EL (cell line): Measurements from ENCODE around the gene GAD2.

Experiments used
- DNase-seq: peaks from one replicate; pipeline ENCODE4 v3.0.0-alpha.2; 2016

The GAD2 gene

DNA sequence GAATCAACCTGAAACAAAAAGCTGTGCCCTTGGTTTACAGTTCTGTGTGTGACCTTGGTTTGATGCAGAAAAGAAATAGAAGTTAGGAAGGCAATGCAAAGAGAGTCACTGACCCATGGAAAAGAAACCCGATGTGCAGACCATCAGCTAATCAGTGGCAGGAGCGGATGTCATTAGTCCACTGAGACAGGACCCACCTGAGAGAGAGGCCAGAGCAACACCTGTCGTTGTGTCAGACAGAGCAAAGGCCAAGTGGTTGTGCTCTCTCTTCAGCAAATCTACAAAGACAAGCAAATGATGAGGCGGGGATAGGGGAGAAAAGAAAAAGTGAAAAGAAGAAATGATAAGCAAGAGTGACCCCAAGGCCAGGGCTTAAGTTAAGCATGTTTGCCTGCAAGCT is 8.7 kb downstream of the GAD2 start:
- no peak for DNase-seq

DNA sequence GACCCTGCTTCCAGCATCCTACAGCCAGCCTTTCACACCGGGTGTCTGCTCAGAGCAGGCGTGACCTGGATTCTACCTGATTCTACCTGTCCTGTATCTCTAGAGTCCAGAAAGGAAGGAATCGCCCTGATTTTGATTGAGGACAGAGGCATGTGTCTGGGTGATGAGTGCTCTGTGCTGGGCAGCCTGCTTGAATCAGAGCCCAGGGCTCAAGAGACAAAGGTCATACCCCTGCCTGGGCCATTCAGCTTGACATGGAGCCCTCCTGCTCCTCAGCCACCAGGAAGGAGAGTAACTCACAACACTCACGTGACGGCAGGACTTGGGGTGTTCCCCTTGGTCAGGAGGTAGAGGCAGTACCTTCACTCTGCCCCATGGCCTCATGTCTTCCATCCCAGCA is 11.2 kb downstream of the GAD2 start:
- no peak for DNase-seq

- DNase-seq = no peak
These were observed 15.6 kb downstream of the GAD2 start for GRCh38 chr10:26232174-26232573.

DNA sequence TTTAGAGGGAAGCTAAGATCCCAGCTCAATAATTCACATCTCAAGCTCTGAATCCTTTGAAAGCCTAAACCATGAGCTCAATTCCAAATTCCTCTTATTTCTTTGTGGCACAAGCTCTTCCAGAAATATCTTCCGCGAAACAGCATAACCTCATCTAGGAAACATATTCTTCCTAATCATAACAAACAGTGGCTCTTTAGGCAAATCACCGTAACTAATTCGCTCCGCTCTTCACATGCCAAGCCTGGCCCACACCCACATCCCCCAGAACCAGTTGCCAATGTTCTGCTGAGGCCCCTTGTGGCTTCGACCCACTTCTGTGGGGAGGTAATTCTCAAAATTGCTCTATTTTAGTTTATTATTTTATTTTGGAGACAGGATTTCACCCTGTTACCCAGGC is 19.2 kb downstream of the GAD2 start:
- DNase-seq = no peak

GRCh38 chr10:26238378-26238777 is 21.8 kb downstream of the GAD2 start:
- no peak for DNase-seq

DNA sequence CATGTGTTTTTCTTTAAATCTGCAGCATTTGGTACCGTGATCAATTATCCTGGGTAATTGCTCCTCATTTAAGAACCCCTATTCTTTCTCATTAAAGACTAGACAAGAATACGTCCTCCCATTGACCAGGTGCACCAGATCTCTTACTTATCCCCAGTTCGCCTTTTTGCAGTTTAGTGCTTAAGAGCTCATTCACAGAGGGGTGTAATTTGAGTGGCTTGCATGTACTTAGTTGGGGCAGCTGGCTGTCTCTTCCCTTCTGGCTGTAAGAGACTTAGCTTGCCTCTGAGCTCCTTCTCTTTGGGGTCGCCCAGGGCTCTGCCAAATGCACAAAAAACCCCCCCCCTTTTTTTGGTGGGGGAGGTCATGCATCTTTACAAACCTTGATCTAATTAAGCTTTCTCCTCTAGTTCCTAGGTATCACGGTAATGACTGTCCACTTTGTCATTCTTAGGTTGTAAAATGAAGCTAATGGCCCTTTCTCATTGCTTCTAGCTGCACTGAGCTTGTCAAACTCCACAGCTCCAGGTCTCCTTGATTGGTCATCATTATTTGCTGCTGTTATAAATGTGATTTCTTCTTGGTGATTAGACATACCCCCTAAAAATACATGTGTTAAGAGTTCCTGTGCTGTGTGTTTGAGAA is 26.3 kb downstream of the GAD2 start:
- DNase-seq = no peak

DNA sequence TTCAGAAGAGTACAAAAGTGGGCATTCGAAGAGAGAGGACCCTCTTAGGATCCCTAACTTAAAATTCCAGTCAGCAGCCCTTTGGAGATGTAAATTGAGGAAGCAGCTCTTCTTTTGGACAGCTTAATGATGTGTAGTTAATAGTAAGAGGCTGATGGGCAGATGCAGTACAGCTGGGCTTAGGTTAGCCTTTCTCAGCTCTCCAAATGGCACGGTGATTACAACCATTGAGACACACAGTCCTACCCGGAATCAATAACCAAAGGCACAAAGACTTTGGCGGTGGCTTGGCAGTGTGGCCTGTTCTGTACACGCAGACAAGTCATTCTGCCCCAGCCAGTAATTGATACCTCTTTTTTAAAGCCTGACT is 26.8 kb downstream of the GAD2 start:
- DNase-seq = no peak

GRCh38 chr10:26249681-26250080 is 33.1 kb downstream of the GAD2 start:
- DNase-seq = no peak

- no peak for DNase-seq
These were observed 35.4 kb downstream of the GAD2 start for GRCh38 chr10:26251925-26252324.

- DNase-seq = no peak
These were observed 38.0 kb downstream of the GAD2 start for GRCh38 chr10:26254616-26255015.

GRCh38 chr10:26259341-26259740 is 42.8 kb downstream of the GAD2 start:
- no peak for DNase-seq

DNA sequence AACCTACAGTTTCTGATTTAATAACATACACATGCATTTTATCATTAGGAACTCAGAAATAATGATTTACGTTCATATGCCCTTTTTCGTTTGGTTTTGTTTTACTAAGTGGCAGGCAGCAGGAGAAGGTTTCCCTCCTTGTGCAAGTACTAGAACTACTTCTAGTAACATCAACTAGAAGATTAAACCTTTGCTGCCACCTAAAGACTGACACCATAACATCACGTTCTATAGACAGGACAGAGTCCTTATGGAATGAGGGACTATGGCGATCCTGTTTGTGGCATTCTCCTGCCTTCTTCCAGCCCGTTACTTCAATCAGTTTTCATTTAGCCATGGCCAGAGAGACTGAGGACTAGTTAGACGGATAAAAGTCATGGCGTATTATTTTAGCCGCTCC is 53.2 kb downstream of the GAD2 start:
- peak; percentile 38 for DNase-seq

- no peak for DNase-seq
These were observed 57.8 kb downstream of the GAD2 start for GRCh38 chr10:26274391-26274790.

GRCh38 chr10:26278295-26278694 is 61.7 kb downstream of the GAD2 start:
- DNase-seq = no peak

DNA sequence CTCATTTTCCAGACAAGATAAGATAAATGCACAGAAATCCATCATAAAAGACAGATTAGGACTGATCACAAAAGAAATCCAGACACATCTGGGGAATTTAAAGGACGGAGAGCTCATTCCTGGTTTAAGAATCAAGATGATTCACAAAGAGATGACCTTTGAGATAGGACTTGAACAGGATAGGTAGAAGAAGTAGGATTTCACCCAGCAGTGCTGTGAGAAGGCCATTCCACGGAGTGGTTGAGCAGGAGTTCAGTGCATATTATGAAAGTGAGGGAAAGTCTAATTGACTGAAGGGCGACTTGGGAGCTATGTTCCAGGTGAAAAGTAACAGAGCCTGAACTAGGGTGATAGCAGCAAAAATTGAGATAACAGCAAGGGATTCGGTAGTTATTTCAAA is 73.7 kb downstream of the GAD2 start:
- no peak for DNase-seq

DNA sequence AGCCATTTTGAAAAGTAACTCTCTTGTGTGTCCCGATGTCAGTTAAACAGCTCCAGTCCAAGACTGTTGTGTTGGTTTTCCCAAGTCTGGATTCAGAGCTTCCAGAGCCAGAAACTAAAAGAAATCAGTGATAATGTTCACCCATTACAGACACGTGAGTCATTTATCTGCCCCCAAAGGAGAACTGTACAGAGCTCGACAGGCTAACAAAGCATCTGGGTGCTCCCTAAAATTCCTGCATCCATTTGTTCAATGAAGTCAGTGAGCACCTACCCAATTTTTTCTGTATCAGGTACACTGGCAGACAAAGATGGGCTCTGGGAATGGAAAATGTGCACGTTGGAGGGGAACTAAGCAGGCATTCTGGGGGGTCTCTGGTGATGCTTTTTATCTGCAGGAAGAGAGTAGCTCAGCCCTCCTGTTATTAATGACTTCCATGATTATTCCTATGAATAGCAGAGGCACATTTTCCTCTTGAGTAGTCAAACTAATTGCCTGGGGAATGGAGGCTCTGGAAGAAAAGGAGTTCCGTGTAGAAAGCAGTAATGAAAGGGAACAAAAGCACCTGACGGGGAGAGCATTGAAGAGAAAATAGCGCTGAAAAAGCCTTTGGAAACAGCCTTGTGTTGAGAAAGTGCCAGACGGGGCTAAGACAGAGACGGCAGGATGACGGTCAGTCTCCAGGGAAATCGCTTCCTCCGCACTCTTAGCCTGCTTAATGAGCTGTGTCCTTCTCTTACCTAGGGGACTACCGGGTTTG is 75.3 kb downstream of the GAD2 start:
- no peak for DNase-seq

- no peak for DNase-seq
These were observed 79.8 kb downstream of the GAD2 start for GRCh38 chr10:26296360-26296759.

- DNase-seq = no peak
These were observed 83.4 kb downstream of the GAD2 start for GRCh38 chr10:26300001-26300400.

DNA sequence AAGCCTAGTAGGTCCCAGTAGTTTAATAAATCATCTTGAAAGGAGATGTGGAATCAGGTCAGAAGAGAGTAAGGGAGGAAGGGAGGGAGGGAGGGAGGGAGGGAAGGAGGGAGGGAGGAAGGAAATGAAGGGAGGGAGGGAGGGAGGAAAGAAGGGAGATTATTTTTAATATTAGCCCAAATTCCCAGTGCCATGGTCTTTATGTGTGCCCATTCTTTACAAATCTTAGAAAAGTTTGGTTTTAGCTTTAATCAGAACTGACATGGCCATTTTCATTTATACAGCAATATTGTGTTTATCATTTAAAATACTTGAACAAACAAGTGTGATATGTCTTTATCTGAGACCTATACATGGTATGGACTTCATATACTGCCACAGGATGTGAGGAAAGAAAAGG is 86.8 kb downstream of the GAD2 start:
- no peak for DNase-seq

- no peak for DNase-seq
These were observed 93.8 kb downstream of the GAD2 start for GRCh38 chr10:26310361-26310760.

GRCh38 chr10:26311383-26311940 is 94.9 kb downstream of the GAD2 start:
- no peak for DNase-seq

DNA sequence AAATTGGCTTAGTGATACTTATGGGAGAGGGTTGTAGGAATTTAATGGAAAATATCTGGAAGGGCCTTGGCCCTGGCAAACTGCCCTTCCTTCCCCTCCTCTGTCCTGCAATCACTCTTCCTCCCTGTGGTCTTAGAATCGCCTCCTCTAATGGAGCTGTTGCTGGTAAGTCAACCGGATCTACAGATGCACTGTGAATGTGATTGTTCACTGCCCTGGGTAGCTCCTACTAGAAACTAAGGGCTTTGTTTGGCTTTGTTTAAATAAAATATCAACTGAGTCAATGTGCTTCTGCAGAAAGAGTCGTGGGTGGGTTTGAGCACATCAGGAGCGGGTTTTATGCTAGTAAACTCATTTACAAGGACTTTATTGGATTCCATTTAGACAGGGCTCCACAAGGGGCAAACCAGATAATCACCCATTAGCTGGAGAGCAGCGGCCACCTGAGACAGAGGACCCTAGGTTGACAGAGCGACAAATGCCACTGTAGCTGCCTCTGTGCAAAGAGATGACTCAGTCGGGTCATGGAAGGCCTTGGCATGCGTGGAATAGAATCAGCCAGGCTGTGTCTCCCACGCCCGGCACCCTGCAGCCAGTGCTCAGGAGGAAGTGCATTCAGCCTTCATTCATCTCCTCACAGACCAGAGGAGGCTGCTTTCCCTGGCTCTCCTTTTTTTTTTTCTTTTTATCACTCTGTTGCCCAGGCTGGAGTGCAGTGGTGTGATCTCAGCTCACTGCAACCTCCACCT is 97.9 kb downstream of the GAD2 start:
- no peak for DNase-seq

- DNase-seq = no peak
These were observed 102.1 kb downstream of the GAD2 start for GRCh38 chr10:26318672-26319071.

DNA sequence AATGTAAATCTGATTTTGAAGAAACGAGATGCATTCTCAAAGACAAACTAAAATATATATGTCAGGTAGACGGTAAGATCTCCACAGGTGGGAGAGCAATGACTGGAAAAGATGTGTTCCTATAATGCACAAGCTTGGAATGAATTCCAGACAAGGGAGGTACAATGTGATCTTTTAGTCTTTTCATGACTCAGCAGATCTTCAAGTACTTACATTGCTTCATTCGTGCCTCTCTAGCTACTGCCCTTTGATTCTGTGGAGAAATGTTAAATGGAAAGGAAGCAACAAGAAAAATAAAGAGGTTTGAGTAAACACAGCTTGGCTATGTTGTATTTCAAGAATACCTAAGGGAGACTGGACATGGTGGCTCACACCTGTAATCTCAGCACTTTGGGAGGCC is 106.6 kb downstream of the GAD2 start:
- DNase-seq = no peak
